IPS-NIHi11 (cell line): ENCODE results near the gene ATP8B3.

ENCODE experiments used
- DNase-seq: peaks from one replicate; pipeline ENCODE4 v3.0.0; 2012; ENCODE audit warnings: mixed read lengths, low spot score

ATP8B3 gene

GRCh38 chr19:1739960-1740629 lies 72.0 kb downstream of the ATP8B3 start:
- no peak for DNase-seq

GRCh38 chr19:1736927-1737326 lies 75.1 kb downstream of the ATP8B3 start:
- DNase-seq = no peak

GRCh38 chr19:1736280-1736679 lies 75.8 kb downstream of the ATP8B3 start:
- no peak for DNase-seq

- no peak for DNase-seq
Measured at GRCh38 chr19:1734321-1734966, 77.6 kb downstream of the ATP8B3 start.
